ELR (cell line): ENCODE data around the gene SDC4.
"Not testable (repeated sequence)": the region's sequence is repeated elsewhere in the genome, so short reads cannot be mapped to it uniquely, and the experiment has no call there.

ENCODE experiments used
- DNase-seq: peaks from one replicate; pipeline ENCODE4 v3.0.0-alpha.2; 2015; ENCODE audit warnings: low read depth

The SDC4 gene

DNA sequence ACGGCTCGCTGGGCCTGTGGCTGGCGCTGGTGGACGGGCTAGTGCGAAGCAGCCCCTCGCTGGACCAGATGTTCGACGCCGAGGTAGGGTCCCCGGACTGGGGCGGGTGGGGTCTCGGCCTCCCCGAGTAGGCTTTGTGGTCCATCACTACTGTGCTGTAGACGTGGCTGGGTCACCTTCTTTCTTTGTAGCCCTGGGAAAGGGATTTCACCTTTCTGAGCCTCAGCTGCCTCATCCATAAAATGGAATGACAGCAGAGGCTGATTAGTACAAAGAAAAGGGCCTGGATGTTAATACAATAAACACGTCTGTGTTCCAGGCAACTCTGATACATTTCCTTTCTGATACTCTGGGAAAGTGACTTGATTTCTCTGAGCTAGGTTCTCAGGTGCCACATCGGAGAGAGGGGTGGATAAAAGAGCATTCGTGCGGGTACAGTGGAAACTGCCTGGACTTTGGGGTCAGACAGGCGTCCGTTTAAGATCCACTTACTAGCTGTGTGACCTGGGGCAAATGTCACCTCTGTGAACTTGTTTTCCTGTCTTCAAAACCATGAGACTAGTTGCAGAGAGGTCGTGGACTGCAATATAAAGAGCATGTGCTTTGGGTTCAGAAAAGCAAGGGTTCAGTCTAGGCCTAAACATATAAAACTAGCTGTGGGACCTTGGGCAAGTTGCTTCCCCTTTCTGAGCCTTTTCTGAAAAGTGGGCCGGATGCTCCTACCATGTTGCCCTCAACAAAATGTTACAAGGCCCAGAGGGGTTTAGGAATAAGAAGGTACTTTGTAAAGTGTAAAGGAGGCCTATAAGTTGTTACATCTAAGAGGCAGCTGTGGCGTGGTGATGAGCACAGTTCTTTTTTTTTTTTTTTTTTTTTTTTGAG lies 15.6 kb upstream of the SDC4 start:
- peak; percentile 27 for DNase-seq

DNA sequence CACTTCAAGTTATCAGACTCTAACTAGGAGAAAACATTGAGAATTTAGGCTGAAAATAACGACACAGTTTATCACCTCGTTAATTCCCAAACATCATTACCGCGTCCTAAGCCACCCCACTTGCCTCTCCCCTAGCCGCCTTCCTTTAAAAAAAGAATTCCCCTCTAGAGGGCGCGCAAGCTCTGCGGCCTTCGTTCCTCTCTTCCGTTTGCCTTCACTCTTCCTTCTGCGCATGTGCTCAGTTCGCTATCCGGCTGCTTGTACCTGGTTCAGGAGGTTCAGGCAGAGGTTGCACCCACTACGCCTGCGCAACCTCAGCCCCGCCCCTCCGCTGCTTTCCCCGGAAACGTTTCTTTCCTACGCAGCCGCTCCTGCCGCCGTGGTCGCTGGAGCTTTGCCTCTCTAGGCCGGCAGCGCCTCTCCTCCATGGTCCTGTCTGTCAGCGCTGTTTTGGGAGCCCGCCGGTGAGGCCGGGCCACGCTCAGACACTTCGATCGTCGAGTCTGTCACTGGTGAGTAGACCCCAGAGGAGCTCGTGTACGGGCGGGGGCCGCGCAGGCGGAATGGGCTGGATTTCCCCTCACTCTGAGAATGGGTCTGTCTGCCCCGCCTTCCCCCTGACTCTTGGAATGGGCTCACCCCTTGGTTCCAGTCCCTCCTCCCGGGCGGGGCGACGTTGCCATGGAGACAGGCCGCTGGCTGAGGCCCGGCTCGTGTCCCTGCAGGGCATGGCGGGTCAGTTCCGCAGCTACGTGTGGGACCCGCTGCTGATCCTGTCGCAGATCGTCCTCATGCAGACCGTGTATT lies 14.8 kb upstream of the SDC4 start, which contains the start of gene SYS1:
SYS1 (plus strand) TSS at position 353 of the 807 bp plus-strand sequence; CDS start at position 729, 376 bp downstream.
- DNase-seq, result peak; percentile 99

GRCh38 chr20:45361793-45362192 lies 13.6 kb upstream of the SDC4 start:
- DNase-seq, result no peak

GRCh38 chr20:45359406-45360148 lies 11.4 kb upstream of the SDC4 start:
- peak; percentile 85 for DNase-seq

DNA sequence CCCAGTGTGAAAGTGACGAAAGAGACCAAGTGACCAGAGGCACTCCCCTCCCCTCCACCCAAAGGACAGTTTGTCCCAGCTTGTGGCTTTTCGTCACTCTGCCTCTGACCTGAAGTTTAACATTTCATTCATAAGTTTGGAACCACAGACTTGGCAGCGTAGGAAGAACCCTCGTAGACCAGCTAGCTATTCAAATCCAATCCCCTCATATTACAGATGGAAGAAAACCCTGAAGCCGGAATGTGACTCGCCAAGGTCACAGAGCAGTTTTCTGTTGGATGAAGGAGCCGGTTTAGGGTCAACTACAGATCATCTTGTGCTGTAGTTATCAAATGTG lies 10.8 kb upstream of the SDC4 start:
- peak; percentile 65 for DNase-seq

- peak; percentile 82 for DNase-seq
Measured at GRCh38 chr20:45358282-45359068, 10.3 kb upstream of the SDC4 start.

GRCh38 chr20:45355209-45356084 lies 7.2 kb upstream of the SDC4 start:
- peak; percentile 89 for DNase-seq

GRCh38 chr20:45354423-45355208 lies 6.4 kb upstream of the SDC4 start:
- peak; percentile 48 for DNase-seq

GRCh38 chr20:45353746-45354145 lies 5.5 kb upstream of the SDC4 start:
- DNase-seq, result no peak

GRCh38 chr20:45352729-45353128 lies 4.5 kb upstream of the SDC4 start:
- DNase-seq, result no peak

GRCh38 chr20:45350795-45351194 lies 2.6 kb upstream of the SDC4 start:
- DNase-seq, result not testable (repeated sequence)

GRCh38 chr20:45350217-45350616 lies 2.0 kb upstream of the SDC4 start:
- no peak for DNase-seq

GRCh38 chr20:45347297-45347935 lies 808 bp downstream of the SDC4 start:
- DNase-seq, result peak; percentile 42

GRCh38 chr20:45346851-45347250 lies 1.4 kb downstream of the SDC4 start:
- DNase-seq, result peak; percentile 53

- peak; percentile 45 for DNase-seq
Measured at GRCh38 chr20:45346291-45346718, 1.9 kb downstream of the SDC4 start.

- DNase-seq, result no peak
Measured at GRCh38 chr20:45345104-45345936, 2.9 kb downstream of the SDC4 start.

- peak; percentile 98 for DNase-seq
Measured at GRCh38 chr20:45344168-45344860, 3.9 kb downstream of the SDC4 start.
